ENCODE results near the gene FFAR3. TPM values are rescaled to one million over a fixed set of nuclear protein-coding genes. Genes with fewer than 3 reads are reported as not detected.

FFAR3 gene
- total and polyA plus RNA-seq, 12 donors: 0.11 to 0.18 (median 0.17) TPM; not detected in 8

DNA sequence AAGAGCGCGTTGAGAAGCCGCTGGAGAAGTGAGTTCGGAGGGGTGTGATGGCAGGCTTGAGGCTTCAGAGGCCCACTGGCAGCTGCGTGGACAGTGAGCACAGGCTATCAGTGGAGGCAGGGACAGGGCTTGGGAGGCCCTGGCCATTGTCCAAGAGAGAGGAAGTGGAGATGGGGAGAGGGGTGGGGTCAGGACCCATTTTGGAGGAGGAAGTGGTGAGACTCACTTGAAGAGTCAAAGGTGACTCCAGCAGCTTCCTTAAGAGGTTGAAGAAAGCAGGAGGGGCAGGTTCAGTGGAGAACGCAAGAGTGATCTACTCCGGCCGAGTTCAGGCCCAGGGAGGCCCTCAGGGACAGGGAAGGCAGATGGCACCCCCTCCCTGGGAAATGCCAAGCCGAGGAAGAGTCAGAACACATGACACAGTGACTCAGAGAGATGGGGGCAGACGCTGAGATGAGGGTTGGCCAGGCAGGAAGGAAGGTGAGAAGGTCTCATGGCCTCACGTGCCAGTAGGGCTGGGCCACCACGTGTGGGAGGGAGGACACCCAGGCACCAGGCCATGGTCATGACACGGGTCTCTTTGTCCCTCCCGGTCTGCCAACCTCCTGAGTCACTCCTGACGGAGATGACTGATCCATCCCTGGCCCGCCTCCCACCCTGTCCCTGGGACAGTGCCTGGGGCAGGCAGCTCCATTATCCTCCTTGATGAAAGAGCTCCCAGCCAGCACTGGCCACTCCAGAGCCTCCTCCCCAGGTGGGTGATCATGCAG, 39.4 kb upstream of the FFAR3 start:
- TF ChIP-seq, protein P1, sequence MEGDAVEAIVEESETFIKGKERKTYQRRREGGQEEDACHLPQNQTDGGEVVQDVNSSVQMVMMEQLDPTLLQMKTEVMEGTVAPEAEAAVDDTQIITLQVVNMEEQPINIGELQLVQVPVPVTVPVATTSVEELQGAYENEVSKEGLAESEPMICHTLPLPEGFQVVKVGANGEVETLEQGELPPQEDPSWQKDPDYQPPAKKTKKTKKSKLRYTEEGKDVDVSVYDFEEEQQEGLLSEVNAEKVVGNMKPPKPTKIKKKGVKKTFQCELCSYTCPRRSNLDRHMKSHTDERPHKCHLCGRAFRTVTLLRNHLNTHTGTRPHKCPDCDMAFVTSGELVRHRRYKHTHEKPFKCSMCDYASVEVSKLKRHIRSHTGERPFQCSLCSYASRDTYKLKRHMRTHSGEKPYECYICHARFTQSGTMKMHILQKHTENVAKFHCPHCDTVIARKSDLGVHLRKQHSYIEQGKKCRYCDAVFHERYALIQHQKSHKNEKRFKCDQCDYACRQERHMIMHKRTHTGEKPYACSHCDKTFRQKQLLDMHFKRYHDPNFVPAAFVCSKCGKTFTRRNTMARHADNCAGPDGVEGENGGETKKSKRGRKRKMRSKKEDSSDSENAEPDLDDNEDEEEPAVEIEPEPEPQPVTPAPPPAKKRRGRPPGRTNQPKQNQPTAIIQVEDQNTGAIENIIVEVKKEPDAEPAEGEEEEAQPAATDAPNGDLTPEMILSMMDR (IDR thresholded peaks at IDR 0.05): no peak
- TF ChIP-seq POLR2A (IDR thresholded peaks at IDR 0.05): peak in 1 of 2 donors; percentile 52
- Histone ChIP-seq H3K4me3 (no peak overlapping the region), H3K27me3 (no peaks in the 10 kb centered on the region), H3K4me1 (replicated peaks in 1 of 2) (peaks cover 17 to 27% of the 10 kb centered on the region in 2 donors), H3K36me3 (replicated peaks in 1 of 2) (no peaks in the 10 kb centered on the region), H3K9me3 (replicated peaks in 1 of 3) (no peaks in the 10 kb centered on the region), H3K27ac (peak overlapping the region; percentile 44 to 87 (median 52))
- 29 to 44% (median 33%) methylated on average over 6 to 16 of the region's 16 CpGs for WGBS, 4 donors
- intact Hi-C loops (cut with DNase I): no loop called here
- DNase-seq: peak; percentile 94 to 100 (median 99)

DNA sequence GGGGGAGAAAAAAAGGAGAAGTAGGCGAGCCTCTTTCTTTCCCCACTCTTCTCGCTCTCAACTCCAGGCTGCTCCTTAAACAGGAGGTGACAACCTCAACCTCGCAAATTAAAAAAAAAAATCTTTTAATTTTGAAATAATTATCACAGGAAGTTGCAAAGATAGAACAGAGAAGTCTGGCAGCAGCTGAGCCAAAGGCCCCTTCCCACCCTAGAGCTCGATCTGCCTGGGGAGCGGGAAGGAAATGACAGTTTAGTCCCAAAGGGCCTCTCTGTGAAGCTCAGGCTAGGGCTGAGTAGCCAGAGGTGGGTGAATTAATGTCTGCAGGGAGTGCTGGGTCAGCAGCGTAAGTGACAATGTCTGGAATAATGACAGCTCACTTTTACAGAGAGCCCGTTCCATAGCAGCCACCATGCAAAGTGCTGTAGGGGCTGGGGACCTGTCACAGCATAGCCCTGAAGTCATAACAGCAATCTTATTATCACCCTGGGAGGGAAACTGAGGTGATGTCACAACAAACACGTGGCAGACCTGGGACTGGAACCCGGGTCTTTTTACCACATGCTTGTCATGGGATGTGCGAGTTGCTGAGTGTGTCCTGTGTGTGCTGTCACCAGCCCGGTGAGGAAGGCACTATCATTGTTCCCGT, 38.1 kb upstream of the FFAR3 start:
- intact Hi-C loops (cut with DNase I): no loop called here
- TF ChIP-seq, protein P1 (IDR thresholded peaks at IDR 0.05): no peak
- TF ChIP-seq POLR2A (IDR thresholded peaks at IDR 0.05): no peak
- WGBS, 4 donors: 56 to 71% (median 68%) methylated on average over 7 to 12 of the region's 12 CpGs
- no peaks in the 10 kb centered on the region for H3K27me3 ChIP-seq
- H3K27ac ChIP-seq: no peak overlapping the region
- H3K36me3 ChIP-seq (replicated peaks in 1 of 2): no peaks in the 10 kb centered on the region
- H3K4me1 ChIP-seq (replicated peaks in 1 of 2): peaks cover 16 to 26% of the 10 kb centered on the region in 2 donors
- no peak overlapping the region for H3K4me3 ChIP-seq
- DNase-seq: peak in 1 of 7 donors; percentile 15
- H3K9me3 ChIP-seq (replicated peaks in 1 of 3): no peaks in the 10 kb centered on the region

DNA sequence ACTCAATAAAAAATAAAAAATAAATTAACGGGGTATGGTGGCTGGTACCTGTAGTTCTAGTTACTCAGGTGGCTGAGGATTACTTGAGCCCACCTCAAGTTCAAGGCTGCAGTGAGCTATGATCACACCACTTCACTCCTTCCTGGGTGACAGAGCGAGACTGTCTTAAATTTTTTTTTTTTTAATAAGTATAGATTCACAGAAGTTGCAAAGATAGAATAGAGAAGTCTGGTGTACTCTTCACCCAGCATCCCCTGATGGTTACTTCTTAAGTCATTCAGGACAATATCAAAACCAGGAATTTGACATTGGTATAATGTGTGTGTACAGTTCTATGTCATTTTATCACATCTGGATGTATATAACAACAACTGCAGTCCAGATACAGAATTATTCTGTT, 37.0 kb upstream of the FFAR3 start:
- no peak for DNase-seq
- no peak overlapping the region for H3K4me3 ChIP-seq
- no peak overlapping the region for H3K27ac ChIP-seq
- no peaks in the 10 kb centered on the region for H3K9me3 ChIP-seq (replicated peaks in 1 of 3)
- WGBS, 4 donors: 90 to 94% (median 92%) methylated on average over 2 of the region's 2 CpGs
- intact Hi-C loops (cut with DNase I): no loop called here
- H3K4me1 ChIP-seq (replicated peaks in 1 of 2): peaks cover 16 to 26% of the 10 kb centered on the region in 2 donors
- H3K36me3 ChIP-seq (replicated peaks in 1 of 2): no peaks in the 10 kb centered on the region
- TF ChIP-seq, protein P1 (IDR thresholded peaks at IDR 0.05): no peak
- no peak for TF ChIP-seq POLR2A (IDR thresholded peaks at IDR 0.05)
- H3K27me3 ChIP-seq: no peaks in the 10 kb centered on the region

DNA sequence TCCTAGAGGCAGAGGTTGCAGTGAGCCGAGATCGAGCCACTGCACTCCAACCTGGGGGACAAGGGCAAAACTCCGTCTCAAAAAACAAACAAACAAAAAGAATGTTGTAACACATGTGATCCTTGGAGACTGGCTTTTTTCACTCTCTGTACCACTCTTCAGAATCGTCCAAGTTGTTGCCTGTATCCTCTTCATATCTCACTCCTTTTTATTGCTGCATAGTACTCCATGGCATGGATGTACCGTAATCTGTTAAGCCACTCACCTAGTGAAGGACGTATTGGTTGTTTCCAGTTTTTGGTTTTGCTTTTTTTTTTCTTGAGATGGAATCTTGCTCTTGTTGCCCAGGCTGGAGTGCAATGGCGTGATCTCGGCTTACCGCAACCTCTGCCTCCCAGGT, 36.2 kb upstream of the FFAR3 start:
- no peak overlapping the region for H3K4me3 ChIP-seq
- H3K27ac ChIP-seq: no peak overlapping the region
- H3K27me3 ChIP-seq: no peaks in the 10 kb centered on the region
- WGBS, 4 donors: 92 to 94% (median 93%) methylated on average over 9 of the region's 9 CpGs
- no peaks in the 10 kb centered on the region for H3K36me3 ChIP-seq (replicated peaks in 1 of 2)
- peaks cover 16 to 26% of the 10 kb centered on the region in 2 donors for H3K4me1 ChIP-seq (replicated peaks in 1 of 2)
- no peak for DNase-seq
- TF ChIP-seq, protein P1 (IDR thresholded peaks at IDR 0.05): no peak
- TF ChIP-seq POLR2A (IDR thresholded peaks at IDR 0.05): no peak
- intact Hi-C loops (cut with DNase I): no loop called here
- no peaks in the 10 kb centered on the region for H3K9me3 ChIP-seq (replicated peaks in 1 of 3)
